ENCODE data around the gene TP73.
A peak's percentile ranks its signal among the peaks of the same experiment; 100 is the strongest.

The TP73 gene

GRCh38 chr1:3668585-3669300 lies 16.4 kb downstream of the TP73 start:
- Mint-ChIP-seq H3K27ac (no peak overlapping the region), H3K4me1 (peaks cover 7% of the 10 kb centered on the region), H3K9me3 (no peaks in the 10 kb centered on the region), H3K4me3 (no peak overlapping the region), H3K27me3 (peaks cover 67% of the 10 kb centered on the region)
- DNase-seq (no peak), ATAC-seq (no peak)

- Mint-ChIP-seq H3K4me3 (no peak overlapping the region), H3K27ac (no peak overlapping the region), H3K27me3 (peaks cover 69% of the 10 kb centered on the region), H3K4me1 (peaks cover 14% of the 10 kb centered on the region), H3K9me3 (no peaks in the 10 kb centered on the region)
- ATAC-seq (no peak), DNase-seq (no peak)
Observed at GRCh38 chr1:3669421-3669821, 17.1 kb downstream of the TP73 start.

- H3K9me3 Mint-ChIP-seq = no peaks in the 10 kb centered on the region
- peaks cover 14% of the 10 kb centered on the region for H3K4me1 Mint-ChIP-seq
- no peak overlapping the region for H3K4me3 Mint-ChIP-seq
- peaks cover 69% of the 10 kb centered on the region for H3K27me3 Mint-ChIP-seq
- DNase-seq (no peak), ATAC-seq (no peak)
- no peak overlapping the region for H3K27ac Mint-ChIP-seq
Observed at GRCh38 chr1:3669971-3670431, 17.7 kb downstream of the TP73 start.

GRCh38 chr1:3670823-3671265 lies 18.5 kb downstream of the TP73 start:
- H3K27ac Mint-ChIP-seq = no peak overlapping the region
- no peak overlapping the region for H3K4me3 Mint-ChIP-seq
- peaks cover 15% of the 10 kb centered on the region for H3K4me1 Mint-ChIP-seq
- DNase-seq (no peak), ATAC-seq (no peak)
- no peaks in the 10 kb centered on the region for H3K9me3 Mint-ChIP-seq
- peaks cover 69% of the 10 kb centered on the region for H3K27me3 Mint-ChIP-seq

- H3K4me3 Mint-ChIP-seq = no peak overlapping the region
- peaks cover 22% of the 10 kb centered on the region for H3K4me1 Mint-ChIP-seq
- no peak for ATAC-seq
- H3K9me3 Mint-ChIP-seq = no peaks in the 10 kb centered on the region
- H3K27ac Mint-ChIP-seq = no peak overlapping the region
- peaks cover 64% of the 10 kb centered on the region for H3K27me3 Mint-ChIP-seq
- DNase-seq = no peak
Observed at GRCh38 chr1:3671371-3672180, 19.3 kb downstream of the TP73 start.

GRCh38 chr1:3672231-3672970 lies 20.1 kb downstream of the TP73 start:
- no peak overlapping the region for H3K4me3 Mint-ChIP-seq
- DNase-seq (no peak), ATAC-seq (no peak)
- peaks cover 64% of the 10 kb centered on the region for H3K27me3 Mint-ChIP-seq
- H3K9me3 Mint-ChIP-seq = no peaks in the 10 kb centered on the region
- H3K27ac Mint-ChIP-seq = no peak overlapping the region
- peaks cover 31% of the 10 kb centered on the region for H3K4me1 Mint-ChIP-seq

- Mint-ChIP-seq H3K27me3 (peaks cover 58% of the 10 kb centered on the region), H3K4me3 (no peak overlapping the region), H3K9me3 (no peaks in the 10 kb centered on the region), H3K27ac (no peak overlapping the region), H3K4me1 (peaks cover 36% of the 10 kb centered on the region)
- DNase-seq (no peak), ATAC-seq (no peak)
Observed at GRCh38 chr1:3672971-3673361, 20.6 kb downstream of the TP73 start.

GRCh38 chr1:3673381-3674099 lies 21.2 kb downstream of the TP73 start:
- Mint-ChIP-seq H3K27ac (peak overlapping the region; percentile 35 to 82), H3K9me3 (no peaks in the 10 kb centered on the region), H3K27me3 (peaks cover 53% of the 10 kb centered on the region), H3K4me1 (peaks cover 42% of the 10 kb centered on the region), H3K4me3 (no peak overlapping the region)
- DNase-seq (no peak), ATAC-seq (no peak)

- Mint-ChIP-seq H3K4me1 (peaks cover 51% of the 10 kb centered on the region), H3K9me3 (no peaks in the 10 kb centered on the region), H3K27ac (no peak overlapping the region), H3K4me3 (no peak overlapping the region), H3K27me3 (peaks cover 55% of the 10 kb centered on the region)
- ATAC-seq (no peak), DNase-seq (no peak)
Observed at GRCh38 chr1:3674100-3675094, 22.1 kb downstream of the TP73 start.

GRCh38 chr1:3675436-3675835 lies 23.1 kb downstream of the TP73 start:
- Mint-ChIP-seq H3K9me3 (no peaks in the 10 kb centered on the region), H3K4me1 (peaks cover 57% of the 10 kb centered on the region), H3K27me3 (peaks cover 55% of the 10 kb centered on the region), H3K27ac (no peak overlapping the region), H3K4me3 (no peak overlapping the region)
- no peak for DNase-seq
- ATAC-seq = no peak

- Mint-ChIP-seq H3K9me3 (no peaks in the 10 kb centered on the region), H3K27ac (no peak overlapping the region), H3K27me3 (peaks cover 45% of the 10 kb centered on the region), H3K4me1 (peaks cover 57% of the 10 kb centered on the region), H3K4me3 (peak overlapping the region in 1 of 2 donors; percentile 45)
- peak; percentile 67 for ATAC-seq
- DNase-seq = peak; percentile 33 to 47
Observed at GRCh38 chr1:3676581-3677470, 24.5 kb downstream of the TP73 start.

- ATAC-seq (no peak), DNase-seq (no peak)
- Mint-ChIP-seq H3K4me3 (peak overlapping the region in 1 of 2 donors; percentile 45), H3K27me3 (peaks cover 41% of the 10 kb centered on the region), H3K27ac (peak overlapping the region in 1 of 2 donors; percentile 71), H3K4me1 (peaks cover 57% of the 10 kb centered on the region), H3K9me3 (no peaks in the 10 kb centered on the region)
Observed at GRCh38 chr1:3677484-3677883, 25.2 kb downstream of the TP73 start.

- no peak overlapping the region for H3K4me3 Mint-ChIP-seq
- H3K27me3 Mint-ChIP-seq = peaks cover 39% of the 10 kb centered on the region
- H3K4me1 Mint-ChIP-seq = peaks cover 52% of the 10 kb centered on the region
- DNase-seq = no peak
- H3K27ac Mint-ChIP-seq = no peak overlapping the region
- ATAC-seq = no peak
- no peaks in the 10 kb centered on the region for H3K9me3 Mint-ChIP-seq
Observed at GRCh38 chr1:3678361-3679097, 26.2 kb downstream of the TP73 start.
